AG10803 (cell line): Measurements from ENCODE around the gene HIPK3.
A peak's percentile ranks its signal among the peaks of the same experiment; 100 is the strongest.

ENCODE experiments used
- DNase-seq: peaks from one replicate; pipeline ENCODE4 v3.0.0; 2010; ENCODE audit warnings: low read depth
- H3K4me3 ChIP-seq: 2 replicates; pipeline ENCODE4 v1.5.1; 2011; ENCODE audit warnings: mild to moderate bottlenecking, low read length, control low read depth
- TF ChIP-seq, protein P1 (sequence below): conservative IDR thresholded peaks from 2 replicates; pipeline ENCODE4 v1.5.1; 2011; ENCODE audit warnings: mild to moderate bottlenecking, low read length, control low read depth, inconsistent platforms

Gene HIPK3

GRCh38 chr11:33405834-33406602 lies 148.8 kb downstream of the HIPK3 start:
- H3K4me3 ChIP-seq, result no peak overlapping the region
- DNase-seq, result peak; percentile 16
- TF ChIP-seq, protein P1, sequence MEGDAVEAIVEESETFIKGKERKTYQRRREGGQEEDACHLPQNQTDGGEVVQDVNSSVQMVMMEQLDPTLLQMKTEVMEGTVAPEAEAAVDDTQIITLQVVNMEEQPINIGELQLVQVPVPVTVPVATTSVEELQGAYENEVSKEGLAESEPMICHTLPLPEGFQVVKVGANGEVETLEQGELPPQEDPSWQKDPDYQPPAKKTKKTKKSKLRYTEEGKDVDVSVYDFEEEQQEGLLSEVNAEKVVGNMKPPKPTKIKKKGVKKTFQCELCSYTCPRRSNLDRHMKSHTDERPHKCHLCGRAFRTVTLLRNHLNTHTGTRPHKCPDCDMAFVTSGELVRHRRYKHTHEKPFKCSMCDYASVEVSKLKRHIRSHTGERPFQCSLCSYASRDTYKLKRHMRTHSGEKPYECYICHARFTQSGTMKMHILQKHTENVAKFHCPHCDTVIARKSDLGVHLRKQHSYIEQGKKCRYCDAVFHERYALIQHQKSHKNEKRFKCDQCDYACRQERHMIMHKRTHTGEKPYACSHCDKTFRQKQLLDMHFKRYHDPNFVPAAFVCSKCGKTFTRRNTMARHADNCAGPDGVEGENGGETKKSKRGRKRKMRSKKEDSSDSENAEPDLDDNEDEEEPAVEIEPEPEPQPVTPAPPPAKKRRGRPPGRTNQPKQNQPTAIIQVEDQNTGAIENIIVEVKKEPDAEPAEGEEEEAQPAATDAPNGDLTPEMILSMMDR, result no peak
